IMR-90 (cell line): ENCODE results near the gene NMUR1. TPM values are rescaled to one million over a fixed set of nuclear protein-coding genes. Genes with fewer than 3 reads are reported as not detected.

Experiments used
- ATAC-seq: fragments of 200-7000 bp; cut with Tn5 transposase; 2 replicates; pipeline ENCODE4 v1.9.1; 2020; ENCODE audit warnings: low read depth, mild to moderate bottlenecking, moderate library complexity
- BruUV-seq: library from RNA; stranded (reverse); fragments of 400-500 nt; replicated peaks from 2 replicates; lab custom pipeline; 2021; lab: Mats Ljungman, UMichigan
- CTCF ChIA-PET: fragments of 300-600 bp; formaldehyde crosslinking; extraction: SDS; loops from one replicate; lab custom pipeline; 2021; ENCODE audit warnings: antibody characterized with exemption; lab: Yijun Ruan, JAX
- POLR2A ChIA-PET: fragments of 300-600 bp; sonication (Branson Sonifier 250); formaldehyde crosslinking; loops from one replicate; lab custom pipeline; 2022; ENCODE audit warnings: antibody characterized with exemption; ENCODE audit not compliant: unreplicated experiment; lab: Charles Lee
- DNase-seq: peaks from one replicate; pipeline ENCODE4 v3.0.0; 2013
- H2AFZ ChIP-seq: replicated peaks from 2 replicates; pipeline ENCODE3; 2013; ENCODE audit warnings: low read length, mild to moderate bottlenecking; ENCODE audit not compliant: poor library complexity
- H2AK5ac ChIP-seq: 2 replicates; pipeline ENCODE4 v1.6.1; 2013; ENCODE audit warnings: low read depth, low read length, inconsistent platforms
- H2AK9ac ChIP-seq: replicated peaks from 2 replicates; pipeline ENCODE3; 2013; ENCODE audit warnings: mild to moderate bottlenecking, low read depth, low read length, moderate library complexity; ENCODE audit not compliant: poor library complexity
- H2BK120ac ChIP-seq: 2 replicates; pipeline ENCODE4 v1.6.1; 2013; ENCODE audit warnings: low read depth, low read length, inconsistent platforms
- H2BK15ac ChIP-seq: 3 replicates; pipeline ENCODE4 v1.6.1; 2013; ENCODE audit warnings: low read depth, low read length, inconsistent platforms
- H2BK20ac ChIP-seq: 2 replicates; pipeline ENCODE4 v1.6.1; 2013; ENCODE audit warnings: low read depth, mild to moderate bottlenecking, inconsistent platforms, low read length, moderate library complexity
- H2BK5ac ChIP-seq: 2 replicates; pipeline ENCODE4 v1.6.1; 2013; ENCODE audit warnings: mild to moderate bottlenecking, low read depth, low read length, inconsistent platforms; ENCODE audit not compliant: poor library complexity, severe bottlenecking
- H3K14ac ChIP-seq: replicated peaks from 2 replicates; pipeline ENCODE4 v1.6.1; 2013; ENCODE audit warnings: low read depth, low read length, inconsistent platforms
- H3K18ac ChIP-seq: 2 replicates; pipeline ENCODE4 v1.6.1; 2013; ENCODE audit warnings: low read depth, low read length, control low read depth
- H3K23ac ChIP-seq: 2 replicates; pipeline ENCODE4 v1.6.1; 2013; ENCODE audit warnings: low read depth, low read length, inconsistent platforms
- H3K27ac ChIP-seq: 2 replicates; pipeline ENCODE4 v1.5.1; 2013; ENCODE audit warnings: mild to moderate bottlenecking, control low read depth, low read length; ENCODE audit not compliant: insufficient read depth
- H3K27me3 ChIP-seq: 2 replicates; pipeline ENCODE4 v1.6.1; 2013; ENCODE audit warnings: low read length; ENCODE audit not compliant: control insufficient read depth, insufficient read depth
- H3K36me3 ChIP-seq: 2 replicates; pipeline ENCODE4 v1.6.1; 2013; ENCODE audit warnings: low read length, mixed read lengths; ENCODE audit not compliant: control insufficient read depth, insufficient read depth
- H3K4ac ChIP-seq: 2 replicates; pipeline ENCODE4 v1.6.1; 2013; ENCODE audit warnings: low read depth, low read length, inconsistent platforms
- H3K4me1 ChIP-seq: 2 replicates; pipeline ENCODE4 v1.6.1; 2013; ENCODE audit warnings: low read length, mixed read lengths; ENCODE audit not compliant: control insufficient read depth, insufficient read depth
- H3K4me2 ChIP-seq: 2 replicates; pipeline ENCODE4 v1.6.1; 2013; ENCODE audit warnings: low read depth, mild to moderate bottlenecking, control low read depth, low read length, moderate library complexity
- H3K4me3 ChIP-seq: 2 replicates; pipeline ENCODE4 v1.5.1; 2013; ENCODE audit warnings: low read depth, mild to moderate bottlenecking, control low read depth, low read length, moderate library complexity; ENCODE audit not compliant: insufficient read depth
- H3K56ac ChIP-seq: 2 replicates; pipeline ENCODE4 v1.6.1; 2013; ENCODE audit warnings: low read length, inconsistent platforms; ENCODE audit not compliant: insufficient read depth; ENCODE audit errors: extremely low read depth
- H3K79me1 ChIP-seq, 2 experiments: 2 replicates each; pipeline ENCODE4 v1.6.1; 2013; ENCODE audit warnings: low read length in 2 of 2, inconsistent platforms in 1 of 2, low read depth in 1 of 2
- H3K9ac ChIP-seq: 2 replicates; pipeline ENCODE4 v1.6.1; 2013; ENCODE audit warnings: low read depth, low read length, control low read depth
- H3K9me1 ChIP-seq: 2 replicates; pipeline ENCODE4 v1.6.1; 2013; ENCODE audit warnings: low read length, inconsistent platforms; ENCODE audit not compliant: insufficient read depth
- H3K9me3 ChIP-seq: 2 replicates; pipeline ENCODE4 v1.6.1; 2013; ENCODE audit warnings: low read length; ENCODE audit not compliant: control insufficient read depth, insufficient read depth
- H4K20me1 ChIP-seq: 2 replicates; pipeline ENCODE4 v1.6.1; 2013; ENCODE audit warnings: low read length, inconsistent platforms; ENCODE audit not compliant: insufficient read depth
- H4K5ac ChIP-seq: 2 replicates; pipeline ENCODE4 v1.6.1; 2013; ENCODE audit warnings: mild to moderate bottlenecking, low read depth, low read length, control low read depth
- H4K8ac ChIP-seq, 2 experiments: 2 replicates each; pipeline ENCODE4 v1.6.1; 2013; ENCODE audit warnings: low read depth in 2 of 2, low read length in 2 of 2, control low read depth in 1 of 2, inconsistent platforms in 1 of 2
- H4K91ac ChIP-seq: 2 replicates; pipeline ENCODE4 v1.6.1; 2013; ENCODE audit warnings: low read depth, low read length, inconsistent platforms; ENCODE audit not compliant: insufficient read depth
- BHLHE40 ChIP-seq: fragments of 150-350 bp; IDR thresholded peaks from 2 replicates; pipeline ENCODE4 v1.6.1; 2016; ENCODE audit warnings: mild to moderate bottlenecking, low read depth, low read length
- CEBPB ChIP-seq: IDR thresholded peaks from 2 replicates; pipeline ENCODE4 v1.6.1; 2012; ENCODE audit warnings: low read depth, low read length, improper control_type of control experiment
- CHD1 ChIP-seq: IDR thresholded peaks from 2 replicates; pipeline ENCODE4 v1.6.1; 2012; ENCODE audit warnings: low read depth, low read length, improper control_type of control experiment
- CTCF ChIP-seq: conservative IDR thresholded peaks from 2 replicates; pipeline ENCODE4 v1.5.1; 2012; ENCODE audit warnings: mild to moderate bottlenecking, low read depth, low read length, improper control_type of control experiment
- ELK1 ChIP-seq: fragments of 150-350 bp; IDR thresholded peaks from 2 replicates; pipeline ENCODE4 v1.6.1; 2016; ENCODE audit warnings: low read depth, mild to moderate bottlenecking, low read length, moderate library complexity, borderline replicate concordance
- FOS ChIP-seq: fragments of 150-350 bp; IDR thresholded peaks from 2 replicates; pipeline ENCODE4 v1.6.1; 2016; ENCODE audit warnings: low read depth, low read length
- MAFK ChIP-seq: IDR thresholded peaks from 2 replicates; pipeline ENCODE4 v1.6.1; 2012; ENCODE audit warnings: low read depth, low read length, improper control_type of control experiment
- MAZ ChIP-seq: IDR thresholded peaks from 2 replicates; pipeline ENCODE4 v1.6.1; 2012; ENCODE audit warnings: low read depth, mild to moderate bottlenecking, low read length, improper control_type of control experiment, moderate library complexity, borderline replicate concordance
- MXI1 ChIP-seq: IDR thresholded peaks from 2 replicates; pipeline ENCODE4 v1.6.1; 2012; ENCODE audit warnings: low read depth, mild to moderate bottlenecking, low read length, moderate library complexity, borderline replicate concordance
- NFE2L2 ChIP-seq: fragments of 150-350 bp; IDR thresholded peaks from 2 replicates; pipeline ENCODE4 v1.6.1; 2016; ENCODE audit warnings: low read depth, mild to moderate bottlenecking, low read length
- POLR2A ChIP-seq: IDR thresholded peaks from 2 replicates; pipeline ENCODE4 v1.6.1; 2012; ENCODE audit warnings: mild to moderate bottlenecking, low read depth, low read length
- RAD21 ChIP-seq: IDR thresholded peaks from 2 replicates; pipeline ENCODE4 v1.6.1; 2012; ENCODE audit warnings: low read length, improper control_type of control experiment
- RCOR1 ChIP-seq: IDR thresholded peaks from 2 replicates; pipeline ENCODE4 v1.6.1; 2012; ENCODE audit warnings: mild to moderate bottlenecking, low read length, improper control_type of control experiment; ENCODE audit not compliant: insufficient replicate concordance
- RFX5 ChIP-seq: IDR thresholded peaks from 2 replicates; pipeline ENCODE4 v1.8.0; 2012; ENCODE audit warnings: low read depth, mild to moderate bottlenecking, low read length, moderate library complexity
- SMC3 ChIP-seq: fragments of 150-350 bp; IDR thresholded peaks from 2 replicates; pipeline ENCODE4 v1.6.1; 2016; ENCODE audit warnings: low read depth, mild to moderate bottlenecking, antibody characterized with exemption, low read length, moderate library complexity
- USF2 ChIP-seq: fragments of 150-350 bp; IDR thresholded peaks from 2 replicates; pipeline ENCODE4 v1.6.1; 2017; ENCODE audit warnings: mild to moderate bottlenecking, antibody characterized with exemption, low read length, low read depth
- WGBS, 2 experiments: methylation state at CpG; one replicate each; pipeline versions ENCODE4 v1.1.5 to v1.1.7; 2013; ENCODE audit warnings: missing lambda C conversion rate in 2 of 2; ENCODE audit not compliant: insufficient read length in 1 of 2; ENCODE audit errors: extremely low coverage in 2 of 2; 5-methylcytosine and 5-hydroxymethylcytosine counted together
- dilution Hi-C: fragments of 300-500 bp; cut with HindIII; formaldehyde crosslinking; loops from one replicate; pipeline ENCODE4 v1.14.3; 2018; ENCODE audit warnings: low sequenced_read_pairs; ENCODE audit not compliant: unreplicated experiment
- in situ Hi-C: fragments of 300-500 bp; cut with MboI; formaldehyde crosslinking; loops from 3 replicates; pipeline ENCODE4 v1.14.3; 2019; ENCODE audit warnings: low sequenced_read_pairs, inconsistent platforms, mixed read lengths
- intact Hi-C: fragments of 100-400 bp; cut with micrococcal nuclease; formaldehyde crosslinking; loops from 2 replicates; pipeline ENCODE4 v1.10.0; 2022
- polyA plus RNA-seq, 3 experiments: library from polyadenylated mRNA; depleted of rRNA; stranded (reverse); fragments of >200 nt; gene quantifications; 2 replicates each; pipeline ENCODE4 v1.2.3, GENCODE V29; 2012; ENCODE audit warnings: low replicate concordance in 1 of 3
- total RNA-seq: library from RNA; depleted of rRNA; stranded (reverse); fragments of >200 nt; gene quantifications from 2 replicates; pipeline ENCODE4 v1.2.3, GENCODE V29; 2012

The NMUR1 gene
- total and polyA plus RNA-seq, 2 of the 4 experiments (the other 2 are of a cell fraction), result not detected

GRCh38 chr2:231554327-231554726 lies 24.1 kb upstream of the NMUR1 start:
- Histone ChIP-seq H3K4me1 (peaks cover 8% of the 10 kb centered on the region; the same call in 1 of the 2 replicates), H2BK15ac (no peak overlapping the region), H3K27ac (no peak overlapping the region), H3K23ac (no peak overlapping the region), H3K9me1 (no peaks in the 10 kb centered on the region), H3K18ac (no peak overlapping the region), H2BK20ac (no peak overlapping the region), H3K4ac (no peak overlapping the region; the same call in 1 of the 2 replicates), H3K9me3 (peaks cover 5% of the 10 kb centered on the region; the same call in 1 of the 2 replicates), H3K27me3 (no peaks in the 10 kb centered on the region), H3K56ac (no peak overlapping the region), H4K8ac (peak overlapping the region; percentile 15 to 80; a peak in 3 of 4 replicates), H4K5ac (peak overlapping the region; percentile 62), H3K4me2 (peak overlapping the region; percentile 68), H4K20me1 (no peaks in the 10 kb centered on the region), H2AK9ac (no peak overlapping the region), H2AK5ac (no peak overlapping the region), H3K4me3 (peak overlapping the region; percentile 6; the same call in 1 of the 2 replicates), H3K14ac (0 out of 2 replicates have a peak overlapping the region, but pooled peaks have one; percentile 57), H2AFZ (peak overlapping the region; percentile 82), H3K9ac (peak overlapping the region; percentile 36), H4K91ac (no peak overlapping the region), H2BK5ac (no peak overlapping the region), H2BK120ac (no peak overlapping the region), H3K79me1 (no peaks in the 10 kb centered on the region), H3K36me3 (no peaks in the 10 kb centered on the region)
- no peak for TF ChIP-seq RCOR1
- TF ChIP-seq USF2, result no peak
- TF ChIP-seq ELK1, result no peak
- no peak for TF ChIP-seq RFX5
- no peak for TF ChIP-seq FOS
- no peak for TF ChIP-seq NFE2L2
- TF ChIP-seq CEBPB, result no peak
- no peak for TF ChIP-seq MAFK
- TF ChIP-seq BHLHE40, result no peak
- no peak for TF ChIP-seq CHD1
- TF ChIP-seq MAZ, result no peak
- no peak for TF ChIP-seq CTCF
- no peak for TF ChIP-seq MXI1
- TF ChIP-seq RAD21, result no peak
- TF ChIP-seq POLR2A, result no peak
- TF ChIP-seq SMC3, result no peak
- dilution Hi-C loops, result no loop called here
- intact Hi-C loops, result no loop called here
- DNase-seq, result no peak
- POLR2A ChIA-PET, result no interaction called here
- in situ Hi-C loops, result no loop called here
- CTCF ChIA-PET, result interaction anchor here (0.6 to 1.1 kb wide), 2 partner anchors 14 to 72 kb away, joined by 4 to 5 read pairs; no protein-coding TSS in a partner anchor
- WGBS, 2 experiments, result 67% methylated on average over 6 of the region's 8 CpGs; no CpG with 5 or more reads in 1 of the 2 experiments
- BruUV-seq, result no TSS peak
- ATAC-seq, result no peak; the same call in 1 of the 2 replicates
